Left lung (tissue), 10 donors: Measurements from ENCODE around the gene GRP. TPM values are rescaled to one million over a fixed set of nuclear protein-coding genes. Genes with fewer than 3 reads are reported as not detected.

Experiments used
- ATAC-seq: fragments of 200-7000 bp; cut with Tn5 transposase; one replicate; pipeline ENCODE4 v1.9.1; 2020; ENCODE audit warnings: moderate library complexity
- DNase-seq, 4 donors: peaks; one replicate each; pipeline ENCODE4 v3.0.0-alpha.2; 2013 to 2020
- H3K27ac ChIP-seq, 2 donors: fragments of 200-600 bp; sonication (generic) in 1 of 2; one replicate each; pipeline versions ENCODE4 v1.5.0 to v1.8.0; 2020 to 2021
- H3K27me3 ChIP-seq, 2 donors: fragments of 200-600 bp; sonication (generic) in 1 of 2; one replicate each; pipeline versions ENCODE4 v1.5.0 to v1.8.0; 2020 to 2021
- H3K36me3 ChIP-seq, 2 donors: fragments of 200-600 bp; sonication (generic) in 1 of 2; one replicate each; pipeline versions ENCODE4 v1.5.0 to v1.8.0; 2020 to 2021
- H3K4me1 ChIP-seq, 2 donors: fragments of 200-600 bp; one replicate each; pipeline ENCODE4 v1.8.0; 2021
- H3K4me3 ChIP-seq, 2 donors: fragments of 200-600 bp; sonication (generic) in 1 of 2; one replicate each; pipeline versions ENCODE4 v1.5.0 to v1.8.0; 2020 to 2021; ENCODE audit warnings: mild to moderate bottlenecking in 1 of 2
- H3K9me3 ChIP-seq, 2 donors: fragments of 200-600 bp; sonication (generic) in 1 of 2; one replicate each; pipeline versions ENCODE4 v1.5.0 to v1.8.0; 2020 to 2021
- intact Hi-C, 2 donors: fragments of 100-400 bp; cut with DNase I; formaldehyde crosslinking; loops; one replicate each; pipeline versions ENCODE4 v1.11.2 to v1.14.2; 2022
- polyA plus RNA-seq, 6 donors: library from polyadenylated mRNA; unstranded; fragments of 120-200 nt; gene quantifications; one replicate each; pipeline ENCODE4 v1.2.1, GENCODE V29; 2013; ENCODE audit not compliant: insufficient read length in 6 of 6
- total RNA-seq, 2 donors: library from RNA; stranded (reverse); fragmentation: NEBNext Ultra II Directional; extraction: Animal tissue kit (Norgen Biotek cat#: 25700); gene quantifications; one replicate each; pipeline ENCODE4 v1.2.1, GENCODE V29; 2021
- TF ChIP-seq, protein P1 (sequence below), 2 donors: fragments of 200-600 bp; sonication (generic) in 1 of 2; IDR thresholded peaks; one replicate each; pipeline versions ENCODE4 v1.5.0 to v1.8.0; 2021; ENCODE audit warnings: antibody characterized with exemption in 2 of 2
- donor health status: DM: no; HTN: yes; CAD: no.
- donor health status: DM: no; HTN: no; CAD: no.

GRP gene
- total and polyA plus RNA-seq, 8 donors = 0.67 to 75.8 (median 58.6) TPM

DNA sequence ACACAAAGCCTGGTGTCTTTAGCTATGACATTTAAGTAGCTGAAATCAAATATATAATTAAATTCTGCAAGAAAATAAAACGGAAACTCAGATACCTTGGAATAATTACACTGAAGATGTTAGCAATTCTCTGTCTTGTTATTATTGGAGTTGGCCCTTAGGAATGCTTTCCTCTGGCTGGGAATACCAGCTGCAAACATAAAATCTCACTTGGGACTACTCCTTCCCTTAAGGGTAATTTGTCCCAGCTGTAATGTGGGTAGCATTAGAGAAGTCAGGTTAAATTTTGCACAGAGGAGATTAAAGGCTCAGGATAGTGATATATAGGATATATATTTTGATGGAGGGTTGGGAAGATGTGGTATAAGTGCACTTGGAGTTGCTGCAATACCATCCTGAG lies 37.3 kb upstream of the GRP start:
- intact Hi-C loops = no loop called here
- H3K27me3 ChIP-seq = no peaks in the 10 kb centered on the region
- H3K9me3 ChIP-seq = no peaks in the 10 kb centered on the region
- H3K36me3 ChIP-seq = no peaks in the 10 kb centered on the region
- no peak for DNase-seq
- TF ChIP-seq, protein P1, sequence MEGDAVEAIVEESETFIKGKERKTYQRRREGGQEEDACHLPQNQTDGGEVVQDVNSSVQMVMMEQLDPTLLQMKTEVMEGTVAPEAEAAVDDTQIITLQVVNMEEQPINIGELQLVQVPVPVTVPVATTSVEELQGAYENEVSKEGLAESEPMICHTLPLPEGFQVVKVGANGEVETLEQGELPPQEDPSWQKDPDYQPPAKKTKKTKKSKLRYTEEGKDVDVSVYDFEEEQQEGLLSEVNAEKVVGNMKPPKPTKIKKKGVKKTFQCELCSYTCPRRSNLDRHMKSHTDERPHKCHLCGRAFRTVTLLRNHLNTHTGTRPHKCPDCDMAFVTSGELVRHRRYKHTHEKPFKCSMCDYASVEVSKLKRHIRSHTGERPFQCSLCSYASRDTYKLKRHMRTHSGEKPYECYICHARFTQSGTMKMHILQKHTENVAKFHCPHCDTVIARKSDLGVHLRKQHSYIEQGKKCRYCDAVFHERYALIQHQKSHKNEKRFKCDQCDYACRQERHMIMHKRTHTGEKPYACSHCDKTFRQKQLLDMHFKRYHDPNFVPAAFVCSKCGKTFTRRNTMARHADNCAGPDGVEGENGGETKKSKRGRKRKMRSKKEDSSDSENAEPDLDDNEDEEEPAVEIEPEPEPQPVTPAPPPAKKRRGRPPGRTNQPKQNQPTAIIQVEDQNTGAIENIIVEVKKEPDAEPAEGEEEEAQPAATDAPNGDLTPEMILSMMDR (IDR thresholded peaks at IDR 0.05) = no peak
- H3K4me3 ChIP-seq = no peak overlapping the region
- H3K4me1 ChIP-seq = no peaks in the 10 kb centered on the region
- ATAC-seq = no peak
- no peak overlapping the region for H3K27ac ChIP-seq

DNA sequence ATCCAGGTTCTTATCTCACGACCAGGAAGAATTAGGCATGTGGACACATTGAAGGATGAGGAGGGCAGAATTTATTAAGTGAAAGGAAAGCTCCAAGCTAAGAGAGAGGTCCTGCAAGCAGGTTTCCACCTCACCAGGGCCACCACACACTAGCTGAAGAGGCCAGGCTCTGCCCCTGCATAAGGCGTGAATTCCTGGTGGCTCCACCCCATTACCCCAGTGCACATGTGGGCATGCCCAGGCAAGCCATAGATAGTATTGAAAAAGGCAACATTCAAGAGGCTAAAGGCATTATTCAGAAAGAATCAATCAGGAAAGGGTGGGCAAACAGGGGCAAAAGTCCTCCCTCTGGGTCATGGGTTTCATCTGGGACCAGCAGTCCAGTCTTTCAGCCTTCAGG lies 30.9 kb upstream of the GRP start:
- Histone ChIP-seq H3K4me3 (no peak overlapping the region), H3K27me3 (no peaks in the 10 kb centered on the region), H3K36me3 (no peaks in the 10 kb centered on the region), H3K9me3 (no peaks in the 10 kb centered on the region), H3K27ac (no peak overlapping the region), H3K4me1 (no peaks in the 10 kb centered on the region)
- no peak for DNase-seq
- TF ChIP-seq, protein P1 (IDR thresholded peaks at IDR 0.05) = no peak
- intact Hi-C loops = no loop called here
- no peak for ATAC-seq

DNA sequence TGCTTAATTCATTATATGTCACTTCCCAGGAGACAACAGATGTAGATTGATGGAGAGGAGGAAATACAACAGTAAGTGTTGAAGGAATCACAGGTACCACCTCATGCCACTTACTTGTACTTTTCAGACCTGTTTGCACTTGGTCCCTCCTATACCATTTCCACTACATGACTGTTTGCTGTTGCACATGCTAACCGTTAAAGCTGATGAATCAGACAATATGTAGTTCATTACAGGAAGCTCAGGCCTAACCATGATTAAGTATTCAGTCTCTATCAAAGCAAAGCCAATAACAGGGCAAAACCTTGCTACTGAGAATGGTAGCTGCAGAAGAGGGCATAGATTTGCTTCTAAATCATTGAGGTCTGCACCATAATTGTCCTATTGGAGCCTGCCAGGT lies 30.2 kb upstream of the GRP start:
- H3K4me1 ChIP-seq = no peaks in the 10 kb centered on the region
- DNase-seq = no peak
- no peak overlapping the region for H3K27ac ChIP-seq
- no peaks in the 10 kb centered on the region for H3K9me3 ChIP-seq
- H3K36me3 ChIP-seq = no peaks in the 10 kb centered on the region
- intact Hi-C loops = no loop called here
- no peak for ATAC-seq
- H3K27me3 ChIP-seq = no peaks in the 10 kb centered on the region
- no peak overlapping the region for H3K4me3 ChIP-seq
- TF ChIP-seq, protein P1 (IDR thresholded peaks at IDR 0.05) = no peak

- Histone ChIP-seq H3K4me3 (no peak overlapping the region), H3K9me3 (no peaks in the 10 kb centered on the region), H3K27ac (no peak overlapping the region), H3K4me1 (no peaks in the 10 kb centered on the region), H3K36me3 (no peaks in the 10 kb centered on the region), H3K27me3 (peaks cover 0 to 3% of the 10 kb centered on the region in 2 donors)
- ATAC-seq (no peak), DNase-seq (no peak)
- TF ChIP-seq, protein P1 (IDR thresholded peaks at IDR 0.05) = no peak
- intact Hi-C loops = no loop called here
These were observed 23.7 kb upstream of the GRP start for GRCh38 chr18:59196161-59196725.

DNA sequence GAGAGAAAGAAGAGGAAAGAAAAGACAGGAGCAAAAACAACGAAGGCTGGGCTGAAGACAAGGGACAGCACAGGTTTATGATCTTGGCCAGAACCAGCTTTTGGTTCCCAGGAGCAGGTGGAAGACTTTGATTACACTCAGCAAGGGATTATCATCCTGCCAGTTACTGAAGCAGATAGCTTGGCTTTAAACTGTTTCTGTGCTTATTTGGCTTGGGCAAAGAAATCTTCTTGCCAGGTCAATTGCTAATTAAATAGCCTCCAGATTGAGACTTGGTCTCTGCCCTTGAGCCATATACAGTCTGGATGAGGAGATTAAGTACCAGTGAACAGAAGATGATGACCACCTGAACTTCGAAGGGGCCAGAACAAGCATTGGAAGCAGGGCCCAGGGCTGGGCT lies 22.3 kb upstream of the GRP start:
- H3K36me3 ChIP-seq = no peaks in the 10 kb centered on the region
- H3K27ac ChIP-seq = no peak overlapping the region
- H3K27me3 ChIP-seq = peaks cover 0 to 3% of the 10 kb centered on the region in 2 donors
- DNase-seq (no peak), ATAC-seq (no peak)
- TF ChIP-seq, protein P1 (IDR thresholded peaks at IDR 0.05) = no peak
- no peaks in the 10 kb centered on the region for H3K9me3 ChIP-seq
- no peak overlapping the region for H3K4me3 ChIP-seq
- intact Hi-C loops = no loop called here
- H3K4me1 ChIP-seq = no peaks in the 10 kb centered on the region
